ENCODE results near the gene ZBTB2. TPM values are rescaled to one million over a fixed set of nuclear protein-coding genes. Genes with fewer than 3 reads are reported as not detected.

ZBTB2 gene
- total RNA-seq, 1 experiment from 2014 or later: 14.3 TPM

DNA sequence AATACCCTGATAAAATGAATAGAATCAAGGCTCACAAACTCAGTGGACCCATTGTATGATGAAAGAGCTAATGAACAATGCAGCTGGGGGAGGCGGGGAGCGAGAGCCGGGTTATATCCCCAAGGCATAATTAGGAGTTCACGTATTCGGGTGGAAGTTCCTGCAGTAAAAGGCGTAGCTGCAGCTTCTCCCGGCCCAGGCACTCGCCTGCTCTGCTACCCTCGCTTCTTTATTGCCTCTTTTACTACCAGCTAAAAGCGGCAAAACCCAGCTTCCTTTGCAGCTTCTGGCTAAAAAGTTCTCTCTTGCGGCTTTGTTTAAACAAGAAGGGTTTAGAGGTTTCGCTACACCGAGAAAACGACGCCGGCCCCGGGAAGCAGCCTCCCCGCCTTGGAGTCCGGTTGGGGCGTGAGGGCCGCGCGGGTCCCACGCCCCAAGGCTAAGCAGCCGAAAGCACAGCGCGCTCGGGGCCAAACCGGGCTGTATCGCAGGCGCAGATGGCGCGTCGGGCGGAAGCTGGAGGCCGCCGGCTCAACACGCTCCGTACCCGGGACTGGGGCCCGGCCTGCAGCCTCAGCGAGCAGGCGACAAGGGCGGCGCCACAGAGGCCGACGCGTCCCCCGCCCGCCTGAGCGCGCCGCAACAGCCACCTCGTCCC, 1.6 kb downstream of the ZBTB2 start (continued):
- TF ChIP-seq TP53 (CRISPR knock-in tag; IDR thresholded peaks at IDR 0.05): peak; percentile 24; the same call in 1 of the 2 replicates
- 0 out of 2 replicates have a peak, but pooled peaks have one; percentile 53 for TF ChIP-seq TEAD1 (CRISPR knock-in tag; IDR thresholded peaks at IDR 0.05)
- no peak for TF ChIP-seq IRF2 (CRISPR knock-in tag; IDR thresholded peaks at IDR 0.05; ENCODE audit: borderline replicate concordance, low read depth)
- TF ChIP-seq, protein P1, sequence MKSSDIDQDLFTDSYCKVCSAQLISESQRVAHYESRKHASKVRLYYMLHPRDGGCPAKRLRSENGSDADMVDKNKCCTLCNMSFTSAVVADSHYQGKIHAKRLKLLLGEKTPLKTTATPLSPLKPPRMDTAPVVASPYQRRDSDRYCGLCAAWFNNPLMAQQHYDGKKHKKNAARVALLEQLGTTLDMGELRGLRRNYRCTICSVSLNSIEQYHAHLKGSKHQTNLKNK (CRISPR knock-in tag; IDR thresholded peaks at IDR 0.05): no peak
- TF ChIP-seq GRHL2 (CRISPR knock-in tag; IDR thresholded peaks at IDR 0.05; ENCODE audit: insufficient replicate concordance, severe bottlenecking): no peak
- TF ChIP-seq, protein P2, sequence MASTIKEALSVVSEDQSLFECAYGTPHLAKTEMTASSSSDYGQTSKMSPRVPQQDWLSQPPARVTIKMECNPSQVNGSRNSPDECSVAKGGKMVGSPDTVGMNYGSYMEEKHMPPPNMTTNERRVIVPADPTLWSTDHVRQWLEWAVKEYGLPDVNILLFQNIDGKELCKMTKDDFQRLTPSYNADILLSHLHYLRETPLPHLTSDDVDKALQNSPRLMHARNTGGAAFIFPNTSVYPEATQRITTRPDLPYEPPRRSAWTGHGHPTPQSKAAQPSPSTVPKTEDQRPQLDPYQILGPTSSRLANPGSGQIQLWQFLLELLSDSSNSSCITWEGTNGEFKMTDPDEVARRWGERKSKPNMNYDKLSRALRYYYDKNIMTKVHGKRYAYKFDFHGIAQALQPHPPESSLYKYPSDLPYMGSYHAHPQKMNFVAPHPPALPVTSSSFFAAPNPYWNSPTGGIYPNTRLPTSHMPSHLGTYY (CRISPR knock-in tag; IDR thresholded peaks at IDR 0.05): no peak
- TF ChIP-seq, protein P3, sequence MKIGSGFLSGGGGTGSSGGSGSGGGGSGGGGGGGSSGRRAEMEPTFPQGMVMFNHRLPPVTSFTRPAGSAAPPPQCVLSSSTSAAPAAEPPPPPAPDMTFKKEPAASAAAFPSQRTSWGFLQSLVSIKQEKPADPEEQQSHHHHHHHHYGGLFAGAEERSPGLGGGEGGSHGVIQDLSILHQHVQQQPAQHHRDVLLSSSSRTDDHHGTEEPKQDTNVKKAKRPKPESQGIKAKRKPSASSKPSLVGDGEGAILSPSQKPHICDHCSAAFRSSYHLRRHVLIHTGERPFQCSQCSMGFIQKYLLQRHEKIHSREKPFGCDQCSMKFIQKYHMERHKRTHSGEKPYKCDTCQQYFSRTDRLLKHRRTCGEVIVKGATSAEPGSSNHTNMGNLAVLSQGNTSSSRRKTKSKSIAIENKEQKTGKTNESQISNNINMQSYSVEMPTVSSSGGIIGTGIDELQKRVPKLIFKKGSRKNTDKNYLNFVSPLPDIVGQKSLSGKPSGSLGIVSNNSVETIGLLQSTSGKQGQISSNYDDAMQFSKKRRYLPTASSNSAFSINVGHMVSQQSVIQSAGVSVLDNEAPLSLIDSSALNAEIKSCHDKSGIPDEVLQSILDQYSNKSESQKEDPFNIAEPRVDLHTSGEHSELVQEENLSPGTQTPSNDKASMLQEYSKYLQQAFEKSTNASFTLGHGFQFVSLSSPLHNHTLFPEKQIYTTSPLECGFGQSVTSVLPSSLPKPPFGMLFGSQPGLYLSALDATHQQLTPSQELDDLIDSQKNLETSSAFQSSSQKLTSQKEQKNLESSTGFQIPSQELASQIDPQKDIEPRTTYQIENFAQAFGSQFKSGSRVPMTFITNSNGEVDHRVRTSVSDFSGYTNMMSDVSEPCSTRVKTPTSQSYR (CRISPR knock-in tag; IDR thresholded peaks at IDR 0.05): no peak

DNA sequence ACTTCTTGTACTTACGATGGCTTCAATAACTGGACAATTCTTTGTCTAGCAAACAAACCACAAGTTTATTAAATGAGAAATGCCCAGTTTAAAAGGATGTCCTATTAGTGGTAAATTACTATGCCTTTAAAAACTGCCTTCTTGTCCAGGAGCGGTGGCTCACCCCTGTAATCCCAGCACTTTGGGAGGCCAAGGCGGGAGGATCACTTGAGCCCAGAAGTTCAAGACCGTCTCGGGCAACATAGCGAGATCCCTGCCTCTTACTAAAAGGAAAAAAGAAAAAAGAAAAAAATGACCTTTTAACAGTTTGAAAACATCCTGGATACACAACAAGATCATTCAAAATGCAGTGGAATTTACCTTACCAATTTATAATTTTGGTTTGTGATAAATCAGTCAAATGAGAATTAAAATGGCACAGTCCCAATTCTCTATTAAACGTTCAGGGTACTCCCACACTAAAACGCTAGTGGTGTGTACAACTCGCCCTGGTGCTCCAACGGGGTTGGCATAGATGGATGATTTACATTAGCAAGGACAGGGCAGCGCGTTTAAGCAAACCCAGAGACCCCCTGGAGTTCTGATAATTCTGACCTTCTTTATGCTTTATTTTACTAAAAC, 2.3 kb downstream of the ZBTB2 start:
- ATAC-seq (no peak), DNase-seq (ENCODE audit: low spot score) (no peak)
- no peaks in the 10 kb centered on the region for H3K27me3 Mint-ChIP-seq (ENCODE audit: low read depth)
- H3K4me1 Mint-ChIP-seq: peaks cover 51% of the 10 kb centered on the region
- peak; percentile 44; the same call in 1 of the 2 replicates for TF ChIP-seq ZNF121 (CRISPR knock-in tag; IDR thresholded peaks at IDR 0.05)
- TF ChIP-seq, protein P4, sequence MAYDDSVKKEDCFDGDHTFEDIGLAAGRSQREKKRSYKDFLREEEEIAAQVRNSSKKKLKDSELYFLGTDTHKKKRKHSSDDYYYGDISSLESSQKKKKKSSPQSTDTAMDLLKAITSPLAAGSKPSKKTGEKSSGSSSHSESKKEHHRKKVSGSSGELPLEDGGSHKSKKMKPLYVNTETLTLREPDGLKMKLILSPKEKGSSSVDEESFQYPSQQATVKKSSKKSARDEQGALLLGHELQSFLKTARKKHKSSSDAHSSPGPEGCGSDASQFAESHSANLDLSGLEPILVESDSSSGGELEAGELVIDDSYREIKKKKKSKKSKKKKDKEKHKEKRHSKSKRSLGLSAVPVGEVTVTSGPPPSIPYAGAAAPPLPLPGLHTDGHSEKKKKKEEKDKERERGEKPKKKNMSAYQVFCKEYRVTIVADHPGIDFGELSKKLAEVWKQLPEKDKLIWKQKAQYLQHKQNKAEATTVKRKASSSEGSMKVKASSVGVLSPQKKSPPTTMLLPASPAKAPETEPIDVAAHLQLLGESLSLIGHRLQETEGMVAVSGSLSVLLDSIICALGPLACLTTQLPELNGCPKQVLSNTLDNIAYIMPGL (CRISPR knock-in tag; IDR thresholded peaks at IDR 0.05): no peak
- TF ChIP-seq, protein P5, sequence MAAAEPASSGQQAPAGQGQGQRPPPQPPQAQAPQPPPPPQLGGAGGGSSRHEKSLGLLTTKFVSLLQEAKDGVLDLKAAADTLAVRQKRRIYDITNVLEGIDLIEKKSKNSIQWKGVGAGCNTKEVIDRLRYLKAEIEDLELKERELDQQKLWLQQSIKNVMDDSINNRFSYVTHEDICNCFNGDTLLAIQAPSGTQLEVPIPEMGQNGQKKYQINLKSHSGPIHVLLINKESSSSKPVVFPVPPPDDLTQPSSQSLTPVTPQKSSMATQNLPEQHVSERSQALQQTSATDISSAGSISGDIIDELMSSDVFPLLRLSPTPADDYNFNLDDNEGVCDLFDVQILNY (CRISPR knock-in tag; IDR thresholded peaks at IDR 0.05): no peak
- TF ChIP-seq, protein P6, sequence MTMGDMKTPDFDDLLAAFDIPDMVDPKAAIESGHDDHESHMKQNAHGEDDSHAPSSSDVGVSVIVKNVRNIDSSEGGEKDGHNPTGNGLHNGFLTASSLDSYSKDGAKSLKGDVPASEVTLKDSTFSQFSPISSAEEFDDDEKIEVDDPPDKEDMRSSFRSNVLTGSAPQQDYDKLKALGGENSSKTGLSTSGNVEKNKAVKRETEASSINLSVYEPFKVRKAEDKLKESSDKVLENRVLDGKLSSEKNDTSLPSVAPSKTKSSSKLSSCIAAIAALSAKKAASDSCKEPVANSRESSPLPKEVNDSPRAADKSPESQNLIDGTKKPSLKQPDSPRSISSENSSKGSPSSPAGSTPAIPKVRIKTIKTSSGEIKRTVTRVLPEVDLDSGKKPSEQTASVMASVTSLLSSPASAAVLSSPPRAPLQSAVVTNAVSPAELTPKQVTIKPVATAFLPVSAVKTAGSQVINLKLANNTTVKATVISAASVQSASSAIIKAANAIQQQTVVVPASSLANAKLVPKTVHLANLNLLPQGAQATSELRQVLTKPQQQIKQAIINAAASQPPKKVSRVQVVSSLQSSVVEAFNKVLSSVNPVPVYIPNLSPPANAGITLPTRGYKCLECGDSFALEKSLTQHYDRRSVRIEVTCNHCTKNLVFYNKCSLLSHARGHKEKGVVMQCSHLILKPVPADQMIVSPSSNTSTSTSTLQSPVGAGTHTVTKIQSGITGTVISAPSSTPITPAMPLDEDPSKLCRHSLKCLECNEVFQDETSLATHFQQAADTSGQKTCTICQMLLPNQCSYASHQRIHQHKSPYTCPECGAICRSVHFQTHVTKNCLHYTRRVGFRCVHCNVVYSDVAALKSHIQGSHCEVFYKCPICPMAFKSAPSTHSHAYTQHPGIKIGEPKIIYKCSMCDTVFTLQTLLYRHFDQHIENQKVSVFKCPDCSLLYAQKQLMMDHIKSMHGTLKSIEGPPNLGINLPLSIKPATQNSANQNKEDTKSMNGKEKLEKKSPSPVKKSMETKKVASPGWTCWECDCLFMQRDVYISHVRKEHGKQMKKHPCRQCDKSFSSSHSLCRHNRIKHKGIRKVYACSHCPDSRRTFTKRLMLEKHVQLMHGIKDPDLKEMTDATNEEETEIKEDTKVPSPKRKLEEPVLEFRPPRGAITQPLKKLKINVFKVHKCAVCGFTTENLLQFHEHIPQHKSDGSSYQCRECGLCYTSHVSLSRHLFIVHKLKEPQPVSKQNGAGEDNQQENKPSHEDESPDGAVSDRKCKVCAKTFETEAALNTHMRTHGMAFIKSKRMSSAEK (CRISPR knock-in tag; IDR thresholded peaks at IDR 0.05; ENCODE audit: borderline replicate concordance): no peak
- TF ChIP-seq NFE2L1 (CRISPR knock-in tag; IDR thresholded peaks at IDR 0.05): no peak
- TF ChIP-seq ZNF671 (CRISPR knock-in tag; IDR thresholded peaks at IDR 0.05): no peak
- POLR2A ChIA-PET: interaction anchor here (1.0 to 1.2 kb wide), 2 partner anchors 15 to 52 kb away, joined by 3 to 6 read pairs; no protein-coding TSS in a partner anchor
- peak overlapping the region; percentile 99 for H3K27ac Mint-ChIP-seq
- H3K4me3 Mint-ChIP-seq: peak overlapping the region; percentile 91
- CTCF ChIA-PET: interaction anchor here (0.8 kb wide), 1 partner anchor 54 kb away, joined by 3 read pairs; no protein-coding TSS in a partner anchor
- no peaks in the 10 kb centered on the region for H3K9me3 Mint-ChIP-seq
- H3K36me3 Mint-ChIP-seq: peaks cover 12% of the 10 kb centered on the region
